ENCODE data around the gene AGO4.

- TF ChIP-seq EZH2 (IDR thresholded peaks at IDR 0.05; ENCODE audit: borderline replicate concordance, low read length) (no peak), CTCF (conservative IDR thresholded peaks at IDR 0.05 in 1 of 2, IDR thresholded peaks at IDR 0.05 in 1 of 2; ENCODE audit: extremely low read depth in 1 of 2, insufficient read depth in 1 of 2, low read depth in 1 of 2, low read length in 2 of 2) (no peak)
Measured at GRCh38 chr1:35884934-35885333, 77.1 kb downstream of the AGO4 start.

Measured in mammary epithelial cell (primary cell).